ENCODE measurements around the gene PNPLA7. TPM values are rescaled to one million over a fixed set of nuclear protein-coding genes. Genes with fewer than 3 reads are reported as not detected.

Gene PNPLA7
- total RNA-seq, 1 donor from 2014 or later = 16.2 TPM

DNA sequence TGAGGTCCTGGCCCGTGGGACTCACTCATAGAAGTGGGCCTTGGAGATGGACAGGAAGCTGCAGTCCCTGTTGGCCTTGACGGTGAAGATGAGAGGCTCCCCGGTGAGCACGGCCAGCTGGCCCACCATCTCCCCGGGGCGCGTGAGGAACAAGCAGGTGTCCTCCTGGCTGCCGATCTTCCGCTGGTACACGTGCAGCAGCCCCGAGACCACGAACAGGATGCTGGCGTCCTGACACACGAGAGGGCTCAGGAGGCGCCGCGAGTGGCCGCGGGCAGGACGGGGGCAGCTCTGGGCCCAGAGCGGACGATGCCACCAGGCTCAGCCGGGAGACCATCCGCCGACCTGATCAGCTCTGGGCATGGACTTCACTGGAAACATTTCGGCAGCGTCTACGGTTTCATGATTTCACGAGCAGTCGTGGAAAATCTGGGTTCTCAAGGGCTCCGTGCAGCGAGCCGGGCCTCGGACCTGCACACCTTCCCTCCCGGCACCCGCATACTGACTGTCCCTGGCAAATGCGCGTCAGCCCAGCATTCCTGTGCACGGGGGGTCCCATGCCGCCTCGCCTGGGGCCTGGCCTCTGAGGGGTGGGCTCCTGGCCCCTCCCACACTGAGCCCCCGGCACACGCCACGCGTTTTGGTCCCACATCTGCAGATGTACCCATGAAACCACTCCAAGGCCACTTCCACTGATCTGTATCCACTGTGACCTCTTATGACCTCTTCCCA is 49.4 kb downstream of the PNPLA7 start:
- Histone ChIP-seq H3K4me1 (no peaks in the 10 kb centered on the region), H3K36me3 (peaks cover 0 to 4% of the 10 kb centered on the region in 2 donors), H3K9me3 (no peaks in the 10 kb centered on the region), H3K4me3 (no peak overlapping the region), H3K27ac (no peak overlapping the region), H3K27me3 (no peaks in the 10 kb centered on the region)
- intact Hi-C loops (cut with DNase I) = no loop called here
- no peak for DNase-seq (ENCODE audit: extremely low spot score in 2 of 2)
- no peak for TF ChIP-seq POLR2A (IDR thresholded peaks at IDR 0.05)
- TF ChIP-seq CTCF (IDR thresholded peaks at IDR 0.05) = no peak
- TF ChIP-seq POLR2AphosphoS5 (IDR thresholded peaks at IDR 0.05; ENCODE audit: insufficient read depth in 1 of 2, low read depth in 1 of 2) = no peak

DNA sequence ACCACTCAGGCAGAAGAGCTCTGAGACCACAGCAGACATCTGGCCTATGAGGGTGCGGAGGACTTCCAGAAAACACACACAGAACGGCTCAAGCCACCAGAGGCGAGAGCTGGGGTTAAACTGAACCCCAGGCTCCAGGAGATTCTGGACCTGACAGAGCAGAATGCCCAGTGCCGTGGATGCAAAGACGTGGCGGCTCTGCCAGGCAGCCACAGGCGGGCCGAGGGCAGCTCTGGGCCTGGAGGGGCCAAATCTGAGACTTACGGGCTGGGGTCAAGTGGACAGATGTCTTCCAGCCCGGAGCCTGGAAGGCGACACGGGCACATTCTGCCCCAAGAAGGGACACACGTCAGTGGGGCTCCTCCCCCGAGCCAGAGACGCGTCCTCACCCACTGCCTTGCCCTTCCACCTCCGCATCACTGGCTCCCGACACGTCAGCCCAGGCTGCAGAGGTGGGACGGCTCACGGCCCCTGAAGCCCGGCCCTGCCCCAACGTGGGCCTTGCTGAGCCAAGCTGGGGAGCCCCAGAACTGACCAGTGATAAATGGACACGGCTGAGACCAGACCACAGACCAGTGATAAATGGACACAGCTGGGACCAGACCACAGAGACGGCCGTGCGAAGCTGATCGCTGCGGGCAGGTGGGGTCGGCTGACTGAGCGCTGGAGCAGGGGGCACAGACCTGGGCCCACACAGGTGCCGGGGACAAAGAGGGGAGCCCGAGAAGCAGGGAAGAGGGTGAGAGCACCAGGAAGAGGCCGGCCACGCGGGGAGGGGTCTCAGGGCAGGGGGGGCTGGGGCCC is 50.1 kb downstream of the PNPLA7 start:
- no peaks in the 10 kb centered on the region for H3K27me3 ChIP-seq
- DNase-seq (ENCODE audit: extremely low spot score in 2 of 2) = no peak
- no peak overlapping the region for H3K4me3 ChIP-seq
- no peak overlapping the region for H3K27ac ChIP-seq
- intact Hi-C loops (cut with DNase I) = no loop called here
- no peak for TF ChIP-seq POLR2A (IDR thresholded peaks at IDR 0.05)
- no peak for TF ChIP-seq POLR2AphosphoS5 (IDR thresholded peaks at IDR 0.05; ENCODE audit: insufficient read depth in 1 of 2, low read depth in 1 of 2)
- TF ChIP-seq CTCF (IDR thresholded peaks at IDR 0.05) = no peak
- H3K36me3 ChIP-seq = peaks cover 0 to 4% of the 10 kb centered on the region in 2 donors
- H3K4me1 ChIP-seq = no peaks in the 10 kb centered on the region
- no peaks in the 10 kb centered on the region for H3K9me3 ChIP-seq

- Histone ChIP-seq H3K27me3 (no peaks in the 10 kb centered on the region), H3K4me1 (no peaks in the 10 kb centered on the region), H3K4me3 (no peak overlapping the region), H3K9me3 (no peaks in the 10 kb centered on the region), H3K36me3 (peaks cover 0 to 4% of the 10 kb centered on the region in 2 donors), H3K27ac (no peak overlapping the region)
- DNase-seq (ENCODE audit: extremely low spot score in 2 of 2) = no peak
- intact Hi-C loops (cut with DNase I) = no loop called here
- no peak for TF ChIP-seq POLR2A (IDR thresholded peaks at IDR 0.05)
- TF ChIP-seq POLR2AphosphoS5 (IDR thresholded peaks at IDR 0.05; ENCODE audit: insufficient read depth in 1 of 2, low read depth in 1 of 2) = no peak
- no peak for TF ChIP-seq CTCF (IDR thresholded peaks at IDR 0.05)
Measured at GRCh38 chr9:137499416-137499815, 50.8 kb downstream of the PNPLA7 start.

GRCh38 chr9:137498720-137499150 is 51.5 kb downstream of the PNPLA7 start:
- peaks cover 0 to 4% of the 10 kb centered on the region in 2 donors for H3K36me3 ChIP-seq
- H3K9me3 ChIP-seq = no peaks in the 10 kb centered on the region
- no peak for TF ChIP-seq POLR2A (IDR thresholded peaks at IDR 0.05)
- TF ChIP-seq CTCF (IDR thresholded peaks at IDR 0.05) = no peak
- H3K27ac ChIP-seq = no peak overlapping the region
- no peak overlapping the region for H3K4me3 ChIP-seq
- no peaks in the 10 kb centered on the region for H3K27me3 ChIP-seq
- intact Hi-C loops (cut with DNase I) = no loop called here
- H3K4me1 ChIP-seq = no peaks in the 10 kb centered on the region
- DNase-seq (ENCODE audit: extremely low spot score in 2 of 2) = no peak
